PFSK-1 (cell line): ENCODE results near the gene SLC16A11.

Experiments
- FOXP2 ChIP-seq: optimal IDR thresholded peaks from 2 replicates; pipeline ENCODE3; 2011; ENCODE audit warnings: borderline replicate concordance, control low read depth, inconsistent platforms; ENCODE audit not compliant: insufficient read depth; ENCODE audit errors: extremely low read length, extremely low read depth
- POLR2AphosphoS5 ChIP-seq: IDR thresholded peaks from 2 replicates; pipeline ENCODE4 v1.6.1; 2012; ENCODE audit warnings: low read depth, mild to moderate bottlenecking, control low read depth, low read length, moderate library complexity
- TAF1 ChIP-seq: IDR thresholded peaks from 2 replicates; pipeline ENCODE4 v1.6.1; 2012; ENCODE audit warnings: low read length, control low read depth, borderline replicate concordance; ENCODE audit not compliant: insufficient read depth

DNA sequence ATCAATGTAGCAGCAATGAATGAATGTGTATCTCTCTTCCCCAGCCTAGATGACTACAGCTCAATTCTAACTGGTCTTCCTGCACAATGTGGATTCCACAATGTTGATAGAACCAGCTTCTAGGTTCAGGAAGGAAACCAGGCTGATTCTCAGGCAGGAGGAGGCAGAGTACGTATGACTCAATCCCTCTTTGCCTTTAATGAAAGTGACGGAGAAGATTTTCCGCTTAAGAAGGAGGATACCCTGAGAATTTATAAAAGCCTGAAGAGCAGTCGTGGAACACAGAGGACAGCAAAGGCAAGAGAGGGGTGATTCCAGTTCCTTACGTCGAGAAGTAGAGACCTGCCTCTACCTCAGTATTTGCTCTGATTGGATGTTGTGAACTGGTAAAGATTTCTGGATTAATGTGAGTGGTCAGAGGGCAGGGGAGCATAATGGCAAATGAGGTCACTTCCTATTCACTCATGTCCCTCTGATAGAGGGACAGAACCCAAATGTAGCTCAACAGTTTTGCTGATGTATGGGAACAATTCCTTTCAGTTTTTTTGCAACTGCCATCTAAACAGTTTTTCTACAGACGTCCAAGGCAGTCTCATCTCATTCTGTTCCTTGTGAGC, 15.0 kb upstream of the SLC16A11 start:
- TF ChIP-seq POLR2AphosphoS5 (no peak), TAF1 (no peak), FOXP2 (no peak)
